ACHN (cell line): ENCODE measurements around the gene LRRC55.
"Not testable (repeated sequence)": the region's sequence is repeated elsewhere in the genome, so short reads cannot be mapped to it uniquely, and the experiment has no call there.

ENCODE experiments used
- DNase-seq: peaks from one replicate; pipeline ENCODE4 v3.0.0-alpha.2; 2015
- in situ Hi-C: cut with HindIII; loops from 2 replicates; pipeline ENCODE4 v1.10.0; 2017; ENCODE audit warnings: low sequenced_read_pairs, low pct_ligation_motif_present, low pct_unique_long_range_greater_than_20kb

Gene LRRC55

DNA sequence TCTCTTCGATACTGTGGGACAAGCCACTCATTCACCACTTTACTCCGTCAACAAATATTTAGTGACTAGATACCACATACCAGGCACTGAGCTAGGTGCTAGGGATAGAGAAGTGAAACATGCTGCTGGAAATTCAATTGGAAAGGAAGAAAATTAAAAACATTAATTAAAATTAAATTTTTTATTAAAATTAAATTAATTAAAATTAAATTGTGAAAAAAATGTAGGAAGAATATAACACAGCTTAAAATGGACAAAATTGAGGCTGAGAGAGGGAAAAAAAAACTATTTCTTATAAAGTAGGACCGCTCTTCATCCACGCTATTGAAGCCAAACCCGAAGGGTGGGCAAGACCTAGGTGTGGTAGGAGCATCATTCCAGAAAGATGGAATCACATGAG is 23.6 kb upstream of the LRRC55 start:
- in situ Hi-C loops, result no loop called here
- DNase-seq, result no peak

DNA sequence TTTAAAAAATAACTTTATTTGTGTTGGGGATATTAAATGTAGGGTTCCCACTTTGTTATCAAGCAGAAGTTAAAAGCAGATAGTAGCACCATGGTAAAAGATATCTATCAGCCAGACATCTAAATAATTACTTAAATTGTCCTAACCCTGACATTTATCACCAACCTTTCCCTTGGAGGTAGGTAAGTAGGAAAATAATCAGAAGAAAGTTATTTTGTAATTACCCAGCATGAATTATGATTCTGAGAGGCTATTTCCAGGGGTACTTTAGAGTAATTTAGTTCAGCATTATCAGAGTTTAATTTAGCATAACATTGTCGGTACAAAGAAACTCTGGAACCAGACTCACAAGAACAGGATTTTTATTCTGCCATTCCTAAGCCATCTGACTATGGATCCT is 23.2 kb upstream of the LRRC55 start:
- DNase-seq, result no peak
- in situ Hi-C loops, result no loop called here

DNA sequence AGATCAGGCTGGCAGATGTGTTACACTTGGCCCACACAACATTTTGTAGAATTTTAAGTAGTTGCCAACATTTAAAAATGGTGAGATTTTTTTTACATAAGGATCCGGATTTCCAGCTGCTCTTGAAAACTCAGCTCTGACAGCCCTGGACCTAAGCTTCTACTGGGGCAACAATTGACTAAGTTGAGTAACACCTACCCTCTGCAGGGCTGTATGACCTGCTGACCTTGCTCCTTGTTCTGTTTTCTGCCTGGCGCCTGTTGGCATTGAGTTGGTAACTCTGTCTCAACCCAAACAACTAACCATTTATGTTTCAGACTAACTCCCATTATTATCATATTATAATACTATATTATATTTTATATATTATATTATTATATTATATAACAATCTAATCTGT is 21.1 kb upstream of the LRRC55 start:
- in situ Hi-C loops, result no loop called here

DNA sequence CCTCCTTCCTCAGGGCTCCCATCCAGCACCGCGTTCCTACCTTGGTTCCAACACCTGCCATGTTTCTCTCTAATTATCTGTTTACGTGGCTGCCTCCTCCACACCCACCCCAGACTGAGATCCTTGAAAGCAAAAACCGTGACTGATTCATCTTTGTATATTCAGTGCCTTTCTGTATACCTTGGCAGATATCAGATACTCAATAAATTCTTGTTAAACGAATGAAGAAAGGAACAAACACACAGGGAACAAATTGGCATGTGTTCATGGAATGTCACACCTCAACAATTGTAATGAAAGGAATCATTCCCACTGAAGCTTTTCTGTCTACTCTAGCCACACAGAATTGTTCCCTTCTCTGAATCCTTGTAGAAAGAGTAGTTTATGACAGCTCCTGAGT is 20.4 kb upstream of the LRRC55 start:
- in situ Hi-C loops, result no loop called here

More for the DNA sequence above, 21.1 kb upstream of the LRRC55 start:
- no peak for DNase-seq

DNA sequence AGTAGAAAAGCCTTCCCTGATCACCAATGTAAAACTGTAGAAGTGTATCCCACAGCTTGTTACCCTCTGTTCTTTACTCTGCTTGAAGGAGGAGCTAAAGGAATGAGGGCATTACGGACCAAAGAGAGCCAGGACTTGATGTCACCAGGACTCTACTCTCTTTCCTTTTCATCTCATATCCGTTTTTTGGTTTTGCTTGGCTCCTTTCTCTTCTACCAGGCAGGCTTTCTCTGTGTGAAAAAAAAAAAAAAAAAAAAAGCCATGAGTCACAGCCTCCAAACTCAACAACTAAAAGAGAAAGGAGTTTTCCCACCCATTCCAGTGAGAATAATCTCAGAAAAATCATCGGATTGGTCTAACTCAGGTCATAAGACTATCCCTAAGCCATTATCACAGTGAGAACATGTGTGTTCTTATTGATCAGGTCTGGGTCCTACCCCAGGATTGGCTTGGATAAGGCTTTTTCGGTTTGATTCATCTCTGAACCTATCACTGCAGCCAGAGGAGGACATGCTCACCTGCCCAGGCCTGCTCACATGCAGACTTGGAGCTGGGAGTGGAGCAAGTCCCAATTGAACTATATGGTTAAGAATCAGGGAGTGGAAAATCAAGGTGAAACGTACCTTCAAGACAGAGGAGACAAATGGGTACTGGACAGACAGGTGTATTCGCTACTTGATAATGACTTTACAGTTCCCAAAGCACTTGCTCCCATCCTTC is 19.4 kb upstream of the LRRC55 start:
- in situ Hi-C loops, result no loop called here
- DNase-seq, result no peak

More for the DNA sequence above, 20.4 kb upstream of the LRRC55 start:
- no peak for DNase-seq

DNA sequence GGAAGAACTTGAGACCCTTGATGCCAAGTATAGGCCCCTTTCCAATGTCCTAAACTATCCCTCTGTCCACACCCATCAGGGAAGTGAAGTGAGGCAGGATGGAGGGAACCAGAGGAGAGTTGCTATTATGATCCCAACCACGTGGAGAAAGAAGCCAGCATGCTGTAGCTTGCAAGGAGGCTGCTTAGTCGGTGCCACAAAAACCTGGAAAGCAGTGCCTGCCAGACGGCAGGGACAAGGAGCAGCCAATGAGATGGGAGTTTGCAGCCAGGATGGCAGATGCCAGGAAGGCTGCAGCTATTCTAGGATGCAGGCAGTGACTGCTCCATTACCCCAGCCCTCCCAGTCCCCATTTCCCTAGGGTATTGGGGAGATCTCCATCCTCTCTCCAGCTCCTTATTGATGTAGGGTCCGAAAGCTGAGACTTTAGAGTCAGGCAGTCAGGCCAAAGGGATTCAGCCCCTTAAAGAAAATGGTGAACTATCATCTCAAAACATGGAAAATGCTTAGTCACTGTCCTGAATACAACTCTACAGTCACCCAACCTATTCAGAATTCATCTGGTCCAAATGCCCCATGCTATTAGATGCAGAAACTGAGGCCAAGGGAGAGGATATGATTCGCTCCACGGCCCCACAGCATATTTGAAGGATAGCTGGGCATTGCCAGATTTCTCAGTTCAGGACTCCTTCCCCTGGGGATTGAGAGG is 18.4 kb upstream of the LRRC55 start:
- in situ Hi-C loops, result no loop called here
- DNase-seq, result no peak

DNA sequence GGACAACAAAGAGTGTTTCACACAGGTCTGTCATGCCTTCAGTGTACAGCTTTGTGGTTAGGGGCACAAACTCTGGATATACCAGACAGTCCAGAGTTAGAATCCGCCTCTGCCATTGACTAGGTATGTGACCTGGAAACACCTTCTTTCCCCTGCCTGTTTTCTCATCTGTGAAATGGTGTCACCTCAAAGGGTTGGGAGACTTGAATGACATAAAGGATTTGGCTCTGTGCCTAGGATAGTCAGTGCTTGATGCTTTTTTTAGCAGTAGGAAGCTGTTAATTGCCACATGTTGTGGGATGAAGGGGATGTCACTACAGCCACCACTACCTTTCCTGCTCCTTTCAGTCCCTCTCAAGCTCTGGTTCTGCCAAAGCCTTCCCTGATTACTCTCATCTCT is 17.4 kb upstream of the LRRC55 start:
- no peak for DNase-seq
- in situ Hi-C loops, result no loop called here

DNA sequence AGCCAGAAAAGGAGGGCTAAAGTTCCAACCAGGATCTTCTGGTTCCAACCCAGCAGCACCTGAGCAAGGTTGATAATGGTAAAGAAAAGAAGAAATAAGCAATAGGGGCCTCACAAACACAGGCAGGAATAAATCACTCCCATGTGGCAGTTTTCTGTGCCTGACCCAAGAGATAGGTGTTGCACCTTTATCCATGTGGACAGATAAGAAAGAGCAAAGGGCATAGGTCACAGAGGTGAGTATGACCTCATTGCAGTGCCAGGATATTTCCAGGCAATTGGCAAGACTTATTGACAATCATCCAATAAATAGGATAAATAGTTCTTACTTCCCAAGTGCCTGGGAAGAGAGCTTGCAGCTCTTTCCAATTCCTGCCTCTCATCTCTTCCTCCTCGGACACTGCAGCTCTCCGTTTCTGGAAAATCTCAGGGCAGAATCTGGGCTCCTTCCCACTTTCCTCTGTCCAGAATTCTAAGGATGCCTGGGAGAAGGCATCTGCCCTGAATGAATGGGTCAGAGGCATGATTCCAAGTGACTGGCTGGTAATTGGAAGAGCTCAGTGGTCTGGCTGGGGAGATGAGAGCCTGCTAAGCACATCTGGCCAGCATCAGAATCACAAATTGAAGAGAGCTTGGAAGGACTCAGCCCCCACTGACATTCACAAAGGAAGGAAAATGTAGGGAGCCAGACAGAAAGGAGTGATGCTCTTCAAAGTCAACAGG is 14.5 kb upstream of the LRRC55 start:
- no peak for DNase-seq
- in situ Hi-C loops, result no loop called here

DNA sequence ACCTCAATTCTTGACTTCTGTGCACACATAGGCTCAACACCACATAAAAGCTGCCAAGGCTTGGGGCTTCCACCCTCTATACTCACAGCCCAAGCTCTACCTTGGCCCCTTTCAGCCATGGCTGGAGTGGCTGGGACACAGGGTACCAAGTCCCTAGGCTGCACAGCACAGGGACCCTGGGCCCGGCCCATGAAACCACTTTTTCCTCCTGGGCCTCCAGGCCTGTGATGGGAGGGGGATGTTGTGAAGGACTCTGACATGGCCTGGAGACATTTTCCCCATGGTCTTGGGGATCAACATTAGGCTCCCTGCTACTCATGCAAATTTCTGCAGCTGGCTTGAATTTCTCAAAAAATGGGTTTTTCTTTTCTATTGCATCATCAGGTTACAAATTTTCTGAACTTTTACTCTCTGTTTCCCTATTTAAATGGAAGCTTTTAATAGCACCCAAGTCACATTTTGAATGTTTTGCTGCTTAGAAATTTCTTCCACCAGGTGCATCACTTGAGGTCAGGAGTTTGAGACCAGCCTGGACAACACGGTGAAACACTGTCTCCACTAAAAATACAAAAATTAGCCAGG is 11.9 kb upstream of the LRRC55 start:
- in situ Hi-C loops, result not testable (repeated sequence)

DNA sequence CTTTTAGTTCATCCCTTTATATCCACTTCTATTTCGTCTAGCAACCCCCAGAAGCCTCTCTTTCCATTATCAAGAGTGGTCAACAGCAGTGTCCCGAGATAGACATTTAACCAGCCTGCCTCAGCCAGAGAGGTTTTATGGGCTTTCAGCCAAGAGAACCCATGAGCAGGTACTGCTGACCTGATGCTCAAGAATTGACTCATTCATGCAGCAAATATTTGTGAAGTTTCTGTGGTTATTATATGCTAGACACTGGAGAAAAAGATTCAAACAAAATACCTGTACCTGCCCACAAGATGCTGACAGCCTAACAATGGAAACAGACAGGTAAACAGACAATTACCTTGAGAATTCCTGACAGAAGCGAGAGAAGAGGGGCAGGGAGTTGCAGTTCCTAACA is 9.7 kb upstream of the LRRC55 start:
- in situ Hi-C loops, result no loop called here
- no peak for DNase-seq

More for the DNA sequence above, 11.9 kb upstream of the LRRC55 start:
- DNase-seq, result not testable (repeated sequence)

DNA sequence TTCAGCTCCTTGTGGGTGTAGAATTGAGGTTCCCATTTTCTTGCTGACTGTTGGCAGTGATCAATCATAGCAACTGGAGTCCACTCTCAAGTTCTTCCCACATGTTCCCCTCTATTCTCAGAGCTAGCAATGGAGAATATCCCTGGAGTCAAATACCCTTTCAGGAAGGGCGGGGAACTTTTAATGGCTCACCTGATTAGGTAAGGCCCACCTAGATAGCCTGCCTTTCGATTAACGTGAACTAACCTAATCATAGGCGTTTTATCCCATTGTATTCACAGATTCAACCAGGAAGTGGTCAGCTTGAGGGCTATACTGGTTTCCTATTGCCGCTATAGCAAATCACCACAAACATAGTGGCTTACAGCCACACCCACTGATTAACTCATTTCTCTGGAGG is 7.1 kb upstream of the LRRC55 start:
- DNase-seq, result no peak
- in situ Hi-C loops, result no loop called here

DNA sequence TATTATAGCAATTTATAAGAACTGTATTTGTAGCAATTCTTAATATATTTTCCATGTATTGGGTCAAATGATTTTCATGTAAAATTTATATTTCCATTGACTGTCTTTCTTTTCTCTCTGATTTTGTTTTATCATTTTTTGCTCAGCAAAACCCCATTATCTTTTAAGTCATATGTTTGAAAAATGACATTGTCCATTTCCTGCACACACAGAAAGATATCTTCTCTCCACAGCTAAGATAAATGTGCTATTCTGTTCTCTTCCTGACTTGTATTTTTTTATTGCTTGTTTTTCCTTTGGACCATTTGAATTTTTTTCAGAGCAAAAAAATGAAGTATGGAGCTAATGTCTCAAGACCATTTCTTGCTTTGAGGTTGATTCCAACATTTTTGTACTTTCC is 6.3 kb upstream of the LRRC55 start:
- in situ Hi-C loops, result no loop called here

DNA sequence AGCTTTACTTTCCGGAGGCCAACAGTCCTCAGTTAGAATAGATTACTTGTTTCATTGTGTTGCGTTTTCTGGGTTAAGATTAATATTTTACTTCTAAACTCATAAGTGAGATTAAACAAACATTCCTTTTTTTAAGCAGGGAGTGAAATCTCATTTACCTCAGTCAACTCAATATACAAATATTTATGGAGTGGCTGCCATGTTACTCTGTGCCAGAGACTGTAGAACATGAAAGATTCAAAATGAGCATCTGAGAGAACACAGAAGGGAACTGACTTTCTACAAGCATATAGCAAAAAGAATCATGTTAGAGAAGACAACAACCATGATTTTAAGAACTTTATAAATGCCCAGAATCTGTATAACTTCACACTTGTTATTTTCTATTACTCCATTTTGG is 3.4 kb upstream of the LRRC55 start:
- in situ Hi-C loops, result no loop called here
- no peak for DNase-seq

More for the DNA sequence above, 6.3 kb upstream of the LRRC55 start:
- no peak for DNase-seq

DNA sequence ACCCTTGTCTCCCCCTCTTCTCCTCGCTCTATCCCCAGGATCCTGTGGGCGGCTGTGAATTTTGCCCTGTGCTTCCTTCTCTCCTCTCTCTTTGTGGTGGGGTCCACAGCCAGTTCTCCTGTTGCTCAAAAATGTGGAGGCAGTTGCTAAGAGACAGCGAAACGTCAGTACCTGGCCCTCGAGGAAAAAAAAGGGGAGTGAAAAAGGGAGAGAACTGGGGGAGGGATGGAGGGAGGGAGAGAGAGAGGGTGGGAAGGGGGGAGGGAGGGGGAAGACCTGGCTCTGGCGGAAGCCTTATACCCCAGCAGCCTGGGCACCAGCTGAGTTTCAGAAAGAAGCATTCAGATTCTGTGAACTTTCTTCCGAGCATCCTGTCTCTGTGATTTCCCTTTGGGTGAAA is 2.1 kb upstream of the LRRC55 start:
- DNase-seq, result no peak
- in situ Hi-C loops, result no loop called here

DNA sequence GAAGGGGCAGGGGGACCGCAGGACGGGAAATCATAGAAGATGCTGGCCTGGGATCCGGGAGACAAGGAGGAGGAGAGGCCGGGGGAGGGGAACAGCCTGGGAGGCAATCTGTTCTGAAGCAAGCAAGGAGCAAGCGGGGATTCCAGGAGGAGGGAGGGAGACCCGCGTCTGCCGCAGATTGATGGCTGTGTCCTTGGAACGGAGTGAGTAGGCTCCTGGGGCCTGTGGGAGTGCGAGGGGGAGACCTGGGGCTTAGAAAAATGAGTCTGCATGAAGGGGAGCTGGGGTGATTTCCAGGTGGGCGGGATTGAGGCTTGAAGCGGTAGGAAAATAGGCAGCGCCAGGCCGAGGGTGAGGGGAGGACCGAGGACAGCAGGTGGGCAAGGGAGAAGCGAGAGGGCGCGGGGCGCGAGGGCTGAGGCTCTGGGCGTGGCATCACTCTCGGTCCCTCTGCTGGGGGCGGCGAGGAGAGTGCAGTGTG is 1.6 kb upstream of the LRRC55 start:
- in situ Hi-C loops, result no loop called here
- no peak for DNase-seq

DNA sequence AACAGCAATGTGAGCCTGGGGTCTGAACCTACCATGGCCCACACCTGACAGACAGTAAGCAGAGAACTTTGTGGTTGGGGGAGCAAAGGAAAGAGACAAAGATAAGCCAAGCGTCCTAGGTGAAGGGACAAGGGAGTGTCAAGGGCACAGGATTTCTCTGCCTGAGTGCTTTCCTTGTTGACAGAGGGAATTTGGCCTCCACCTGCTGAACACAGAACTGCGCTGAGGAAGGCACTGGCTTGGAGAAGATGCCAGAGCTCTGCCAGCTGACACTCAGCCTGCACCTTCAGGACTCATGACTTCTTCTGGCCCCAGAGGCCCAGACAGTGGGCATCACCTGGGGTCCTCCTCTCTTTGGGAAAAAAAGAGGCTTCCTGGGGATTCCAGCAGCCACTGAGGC is 789 bp upstream of the LRRC55 start:
- DNase-seq, result no peak
- in situ Hi-C loops, result no loop called here

DNA sequence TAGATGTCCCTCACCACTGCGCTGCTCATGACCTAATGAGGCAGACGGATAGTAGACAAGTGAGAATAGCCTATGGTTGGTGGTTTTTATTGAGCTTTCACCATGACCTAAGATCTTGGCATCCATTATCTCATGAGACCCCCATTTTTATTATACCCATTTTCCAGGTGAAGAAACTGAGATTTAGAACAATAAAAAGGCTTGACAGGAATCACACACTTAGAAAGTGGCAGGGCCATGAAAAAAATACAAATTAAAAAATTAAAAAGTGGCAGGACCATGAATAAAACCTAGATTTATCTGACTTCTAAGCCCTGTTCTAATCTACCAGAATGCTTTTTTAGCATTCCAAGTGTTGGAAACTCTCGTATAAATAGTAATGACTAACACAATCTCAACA is 1.1 kb downstream of the LRRC55 start:
- DNase-seq, result no peak
- in situ Hi-C loops, result no loop called here

DNA sequence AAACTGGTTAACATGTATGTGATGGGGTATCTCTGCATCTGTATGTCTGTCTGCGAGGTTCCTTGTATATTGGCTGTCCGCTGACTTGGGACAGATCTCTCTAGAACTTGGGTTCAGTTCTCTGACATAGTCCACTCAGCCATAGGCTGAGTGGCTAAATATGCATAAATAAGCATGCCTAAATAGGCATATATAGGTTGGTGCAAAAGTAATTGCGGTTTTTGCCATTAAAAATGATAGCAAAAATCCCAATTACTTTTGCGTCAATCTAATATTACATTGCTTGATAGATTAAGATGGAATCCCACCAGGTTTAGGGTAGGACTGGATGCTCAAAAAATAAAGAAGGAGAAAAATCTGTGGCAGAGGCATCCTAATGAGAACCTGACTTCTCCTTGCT is 8.8 kb downstream of the LRRC55 start:
- in situ Hi-C loops, result no loop called here
- no peak for DNase-seq
